OCI-LY3 (cell line): Measurements from ENCODE around the gene FKBP10.

ENCODE experiments used
- H2AFZ ChIP-seq: fragments of 200-600, 300-600 bp; shearing (Covaris generic); 2 replicates; pipeline ENCODE4 v1.6.0; 2014; ENCODE audit warnings: antibody characterized with exemption, low read depth, low read length
- H3K27ac ChIP-seq: fragments of 200-600, 300-600 bp; sonication (generic); 2 replicates; pipeline ENCODE4 v1.5.1; 2014; ENCODE audit warnings: mild to moderate bottlenecking, low read length, moderate library complexity, mixed read lengths
- H3K27me3 ChIP-seq: fragments of 200-600, 300-600 bp; sonication (generic); 2 replicates; pipeline ENCODE4 v1.6.1; 2014; ENCODE audit warnings: low read depth, low read length, mixed read lengths
- H3K36me3 ChIP-seq: fragments of 200-600, 300-600 bp; sonication (generic); replicated peaks from 2 replicates; pipeline ENCODE3; 2014; ENCODE audit warnings: low read depth, low read length, mixed read lengths
- H3K4me1 ChIP-seq: fragments of 300-600, 200-600 bp; sonication (generic); 2 replicates; pipeline ENCODE4 v1.6.1; 2014; ENCODE audit warnings: low read length, mixed read lengths
- H3K4me2 ChIP-seq: fragments of 200-600, 300-600 bp; sonication (generic); 2 replicates; pipeline ENCODE4 v1.6.1; 2014; ENCODE audit warnings: low read length, mixed read lengths
- H3K4me3 ChIP-seq: fragments of 300-600, 200-600 bp; sonication (generic); 2 replicates; pipeline ENCODE4 v1.5.1; 2014; ENCODE audit warnings: antibody characterized with exemption, mild to moderate bottlenecking, low read length, moderate library complexity
- H3K79me2 ChIP-seq: fragments of 300-600, 200-600 bp; shearing (Covaris generic); 2 replicates; pipeline ENCODE4 v1.6.1; 2014; ENCODE audit warnings: mild to moderate bottlenecking, low read length, mixed read lengths
- H3K9ac ChIP-seq: fragments of 300-600, 200-600 bp; shearing (Covaris generic); 2 replicates; pipeline ENCODE4 v1.6.0; 2014; ENCODE audit warnings: mild to moderate bottlenecking, low read length, moderate library complexity
- H3K9me3 ChIP-seq: fragments of 200-600, 300-600 bp; shearing (Covaris generic); 2 replicates; pipeline ENCODE4 v1.6.1; 2014; ENCODE audit warnings: low read length, mixed read lengths; ENCODE audit not compliant: insufficient read depth
- H4K20me1 ChIP-seq: fragments of 200-600, 300-600 bp; sonication (generic); 2 replicates; pipeline ENCODE4 v1.6.1; 2016; ENCODE audit warnings: low read length, mixed read lengths; ENCODE audit not compliant: insufficient read depth
- EZH2phosphoT487 ChIP-seq: fragments of 200-600 bp; shearing (Covaris generic); IDR thresholded peaks from 2 replicates; pipeline ENCODE4 v1.6.1; 2018; ENCODE audit warnings: antibody characterized with exemption, mixed run types, low read depth
- TF ChIP-seq, protein P1 (sequence below): fragments of 200-600, 300-600 bp; sonication (generic); IDR thresholded peaks from 2 replicates; pipeline ENCODE4 v1.5.1; 2014; ENCODE audit warnings: antibody characterized with exemption, low read length, low read depth

The FKBP10 gene

GRCh38 chr17:41799366-41799765 lies 13.4 kb upstream of the FKBP10 start:
- Histone ChIP-seq H3K9me3 (no peaks in the 10 kb centered on the region), H2AFZ (no peak overlapping the region), H3K9ac (no peak overlapping the region), H4K20me1 (no peaks in the 10 kb centered on the region), H3K27ac (no peak overlapping the region), H3K27me3 (no peaks in the 10 kb centered on the region), H3K4me3 (no peak overlapping the region), H3K36me3 (no peaks in the 10 kb centered on the region), H3K79me2 (no peaks in the 10 kb centered on the region), H3K4me2 (no peak overlapping the region), H3K4me1 (peaks cover 14% of the 10 kb centered on the region)
- TF ChIP-seq, protein P1, sequence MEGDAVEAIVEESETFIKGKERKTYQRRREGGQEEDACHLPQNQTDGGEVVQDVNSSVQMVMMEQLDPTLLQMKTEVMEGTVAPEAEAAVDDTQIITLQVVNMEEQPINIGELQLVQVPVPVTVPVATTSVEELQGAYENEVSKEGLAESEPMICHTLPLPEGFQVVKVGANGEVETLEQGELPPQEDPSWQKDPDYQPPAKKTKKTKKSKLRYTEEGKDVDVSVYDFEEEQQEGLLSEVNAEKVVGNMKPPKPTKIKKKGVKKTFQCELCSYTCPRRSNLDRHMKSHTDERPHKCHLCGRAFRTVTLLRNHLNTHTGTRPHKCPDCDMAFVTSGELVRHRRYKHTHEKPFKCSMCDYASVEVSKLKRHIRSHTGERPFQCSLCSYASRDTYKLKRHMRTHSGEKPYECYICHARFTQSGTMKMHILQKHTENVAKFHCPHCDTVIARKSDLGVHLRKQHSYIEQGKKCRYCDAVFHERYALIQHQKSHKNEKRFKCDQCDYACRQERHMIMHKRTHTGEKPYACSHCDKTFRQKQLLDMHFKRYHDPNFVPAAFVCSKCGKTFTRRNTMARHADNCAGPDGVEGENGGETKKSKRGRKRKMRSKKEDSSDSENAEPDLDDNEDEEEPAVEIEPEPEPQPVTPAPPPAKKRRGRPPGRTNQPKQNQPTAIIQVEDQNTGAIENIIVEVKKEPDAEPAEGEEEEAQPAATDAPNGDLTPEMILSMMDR = no peak
- TF ChIP-seq EZH2phosphoT487 = no peak

DNA sequence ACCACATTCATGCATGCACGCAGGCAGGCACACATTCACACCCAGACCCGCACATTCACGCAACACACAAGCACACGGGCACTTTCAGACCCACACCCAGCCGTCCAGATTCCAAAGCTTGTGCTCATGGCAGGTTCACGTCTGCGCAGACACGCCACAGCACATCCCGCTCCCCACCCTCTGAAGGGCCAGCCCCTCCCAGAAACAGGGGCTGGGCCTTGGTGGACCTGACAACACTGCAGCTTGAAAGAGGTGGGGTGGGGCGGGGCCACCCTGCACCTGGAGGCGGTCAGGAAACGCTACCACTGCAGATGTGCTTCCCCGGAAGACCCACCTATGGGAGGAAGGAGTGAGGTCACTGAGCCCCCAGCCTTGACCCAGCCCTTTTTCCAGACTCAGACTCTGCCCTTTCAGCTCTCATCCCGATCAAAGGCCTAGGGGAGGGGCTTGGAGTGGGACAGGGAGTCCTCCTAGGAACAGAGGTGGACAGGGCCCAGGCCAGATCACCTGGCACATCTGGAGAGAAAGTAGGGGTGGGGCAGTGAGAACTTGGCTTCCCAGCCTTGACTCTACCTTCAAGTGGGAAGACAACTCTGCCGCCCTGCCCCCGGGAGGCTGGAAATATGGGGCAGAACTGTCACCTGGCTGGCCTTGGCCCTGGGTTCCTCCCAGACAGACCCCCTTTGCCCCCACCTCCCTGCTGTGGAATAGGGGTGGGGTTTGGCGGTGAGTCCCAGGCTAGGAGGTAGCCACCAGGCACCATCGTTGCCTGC lies 12.0 kb upstream of the FKBP10 start:
- no peak for TF ChIP-seq EZH2phosphoT487
- TF ChIP-seq, protein P1 = no peak
- Histone ChIP-seq H3K4me3 (no peak overlapping the region), H2AFZ (no peak overlapping the region), H3K27me3 (no peaks in the 10 kb centered on the region), H3K79me2 (no peaks in the 10 kb centered on the region), H3K4me2 (no peak overlapping the region; the same call in 1 of the 2 replicates), H3K4me1 (peaks cover 14% of the 10 kb centered on the region), H3K9ac (no peak overlapping the region), H4K20me1 (no peaks in the 10 kb centered on the region), H3K9me3 (no peaks in the 10 kb centered on the region), H3K27ac (no peak overlapping the region), H3K36me3 (no peaks in the 10 kb centered on the region)

- Histone ChIP-seq H3K27me3 (no peaks in the 10 kb centered on the region), H3K9me3 (no peaks in the 10 kb centered on the region), H3K36me3 (no peaks in the 10 kb centered on the region), H4K20me1 (no peaks in the 10 kb centered on the region), H3K4me3 (no peak overlapping the region), H3K4me1 (peaks cover 14% of the 10 kb centered on the region), H3K4me2 (peak overlapping the region; percentile 23), H3K27ac (no peak overlapping the region), H3K9ac (no peak overlapping the region), H2AFZ (no peak overlapping the region), H3K79me2 (no peaks in the 10 kb centered on the region)
- TF ChIP-seq EZH2phosphoT487 = no peak
- TF ChIP-seq, protein P1 = peak; percentile 92
These were observed 11.2 kb upstream of the FKBP10 start for GRCh38 chr17:41801374-41802271.
